ENCODE data around the gene SOS2.

The SOS2 gene

DNA sequence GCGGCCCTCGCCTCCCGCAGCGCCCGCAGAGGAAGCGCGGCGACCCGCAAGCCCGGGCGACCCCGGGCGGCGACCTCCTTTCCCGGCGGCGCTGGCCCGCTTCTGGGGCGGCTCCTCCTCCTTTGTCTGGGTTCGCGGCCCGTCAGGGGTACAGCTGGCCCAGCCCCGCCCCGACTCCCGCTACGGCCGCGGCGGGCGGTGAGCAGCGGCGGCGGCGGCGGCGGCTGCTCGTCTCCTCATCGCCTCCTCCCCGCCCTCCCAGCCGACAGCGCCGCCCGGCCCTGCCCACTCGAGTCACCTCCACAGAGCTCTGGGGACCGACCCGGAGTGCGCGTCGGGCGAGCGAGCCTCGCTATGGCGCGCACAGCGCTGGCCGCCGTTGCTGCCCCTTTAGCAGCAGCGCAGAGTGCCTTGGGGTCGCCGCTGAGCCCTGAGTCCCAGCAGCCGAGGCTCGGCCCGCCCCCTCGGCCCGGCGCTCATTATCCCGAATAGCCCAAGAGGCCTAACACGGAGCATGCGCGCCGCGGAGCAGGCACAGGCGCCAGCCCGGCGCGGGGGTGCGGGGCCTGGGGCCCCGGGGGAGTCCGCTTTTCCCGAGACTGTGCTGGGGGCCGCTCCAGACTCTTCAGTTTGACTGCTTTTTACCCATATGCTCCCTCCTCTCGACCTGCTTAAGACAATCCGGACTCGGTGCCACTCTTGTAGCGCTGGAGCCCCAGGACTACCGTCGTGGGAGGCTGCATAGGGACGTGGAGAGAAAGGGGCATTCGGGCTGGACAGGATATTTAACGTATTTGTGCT lies at the start of gene SOS2:
TSS of gene SOS2 (minus strand) at position 104 of the 801 bp plus-strand sequence. CDS start 295 bp downstream, outside the sequence.
- DNase-seq = peak; percentile 87

DNA sequence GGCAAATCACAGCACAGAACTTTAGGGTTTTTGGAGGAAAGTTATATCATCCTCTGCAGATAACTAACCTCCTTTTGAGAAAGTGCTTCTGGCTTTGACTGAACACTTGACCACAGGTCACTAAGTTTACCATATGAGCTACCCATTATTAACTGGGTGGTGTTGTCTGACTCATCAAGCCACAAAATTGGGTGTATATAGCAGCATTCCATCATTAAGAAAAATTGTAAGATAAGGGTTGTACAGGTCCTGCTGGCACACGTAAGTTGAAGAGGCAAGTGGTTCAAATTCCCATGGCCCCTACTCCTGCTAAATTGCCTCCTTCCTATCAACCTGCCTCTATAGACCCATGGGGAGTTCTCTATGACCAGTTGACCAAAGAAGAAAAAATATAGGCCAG lies 41.1 kb upstream of the SOS2 start:
- no peak for DNase-seq

DNA sequence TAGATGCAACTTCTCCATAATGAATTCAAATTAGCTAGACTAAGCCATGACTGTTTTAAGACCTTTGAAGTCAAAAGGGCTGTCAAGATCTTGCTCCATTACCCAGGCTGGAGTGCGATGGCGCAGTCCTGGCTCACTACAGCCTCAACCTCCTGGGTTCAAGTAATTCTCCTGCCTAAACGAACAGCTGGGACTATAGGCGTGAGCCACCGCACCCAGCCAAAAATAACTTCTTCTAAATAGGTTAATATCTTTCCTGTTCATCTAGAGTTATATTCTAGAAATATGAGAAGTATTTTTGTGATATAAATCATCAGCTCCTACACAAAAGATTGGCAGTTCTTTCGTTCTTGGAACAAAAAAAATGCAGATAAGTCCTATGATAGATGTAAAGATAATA lies 39.6 kb upstream of the SOS2 start:
- DNase-seq = no peak

DNA sequence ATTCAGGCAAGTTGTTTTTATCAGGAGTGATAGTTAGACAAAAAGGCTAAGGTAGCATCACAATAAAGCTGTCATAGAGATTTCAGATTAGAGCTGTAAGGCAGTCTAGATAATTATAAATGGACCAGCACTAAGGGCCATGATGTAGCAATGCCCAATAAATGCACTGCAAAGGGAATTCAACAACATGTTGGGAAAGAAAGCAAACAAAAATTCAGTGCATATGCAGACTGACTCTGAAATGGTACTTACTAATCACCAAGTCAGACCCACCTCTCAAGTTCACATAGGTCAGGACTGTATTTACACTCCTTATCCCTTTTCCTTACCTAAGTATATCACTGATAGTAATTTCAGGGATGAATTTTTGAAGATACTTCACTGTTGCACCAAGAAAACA lies 33.7 kb upstream of the SOS2 start:
- DNase-seq = no peak

DNA sequence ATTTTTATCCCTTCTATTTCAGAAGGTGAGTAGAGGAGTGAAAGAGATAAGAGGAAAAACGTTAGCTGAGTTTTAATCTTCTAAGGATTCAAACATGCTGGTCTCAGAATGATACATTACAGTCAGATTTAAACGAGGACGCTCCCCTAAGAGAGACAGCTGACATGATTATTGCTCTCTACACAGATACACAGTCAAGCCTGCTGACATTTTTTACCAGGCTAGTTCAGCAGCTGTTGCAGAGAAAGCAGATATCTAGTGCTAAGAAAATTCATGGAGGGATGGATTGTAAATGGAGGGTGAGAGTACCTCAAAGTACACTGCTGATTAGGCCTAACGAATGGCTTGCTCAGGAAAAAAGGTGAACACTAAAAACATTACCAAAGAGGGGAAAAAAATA lies 31.9 kb upstream of the SOS2 start:
- DNase-seq = no peak

DNA sequence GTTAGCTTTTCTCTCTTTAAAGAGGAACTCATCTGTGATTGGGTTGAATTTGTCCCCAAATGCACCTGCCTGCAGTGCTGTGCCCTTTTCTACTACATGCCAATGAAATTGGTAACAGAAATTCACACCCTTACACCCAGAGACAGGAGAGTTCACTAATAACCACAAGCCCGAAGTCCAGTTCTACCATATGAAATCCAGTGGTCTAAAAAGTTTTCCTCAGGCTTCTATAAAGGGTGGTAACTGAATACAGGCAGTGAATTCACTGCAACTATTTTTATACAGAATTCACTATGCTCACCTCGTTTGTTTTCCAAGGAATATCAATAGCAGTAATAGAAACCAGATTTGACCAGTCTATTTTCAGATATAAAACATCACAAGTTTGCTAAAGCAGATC lies 31.5 kb upstream of the SOS2 start:
- DNase-seq = no peak

DNA sequence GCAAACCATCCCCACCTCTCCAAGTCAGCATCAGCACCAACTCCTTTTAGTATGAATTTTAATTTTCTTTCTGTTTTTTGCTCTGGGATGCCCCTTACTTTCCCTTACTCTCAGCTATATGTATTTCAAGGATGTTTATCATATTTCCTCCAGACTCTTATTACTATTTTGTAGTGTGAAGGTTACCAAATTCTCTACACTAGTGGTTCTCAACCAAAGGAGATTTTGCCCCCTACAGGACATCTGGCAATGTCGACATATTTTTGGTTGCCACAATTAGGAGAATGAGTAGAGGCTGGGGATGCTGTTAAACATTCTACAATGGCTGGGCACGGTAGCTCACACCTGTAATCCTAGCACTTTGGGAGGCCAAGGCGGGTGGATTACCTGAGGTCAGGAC lies 29.1 kb upstream of the SOS2 start:
- peak; percentile 48 for DNase-seq

DNA sequence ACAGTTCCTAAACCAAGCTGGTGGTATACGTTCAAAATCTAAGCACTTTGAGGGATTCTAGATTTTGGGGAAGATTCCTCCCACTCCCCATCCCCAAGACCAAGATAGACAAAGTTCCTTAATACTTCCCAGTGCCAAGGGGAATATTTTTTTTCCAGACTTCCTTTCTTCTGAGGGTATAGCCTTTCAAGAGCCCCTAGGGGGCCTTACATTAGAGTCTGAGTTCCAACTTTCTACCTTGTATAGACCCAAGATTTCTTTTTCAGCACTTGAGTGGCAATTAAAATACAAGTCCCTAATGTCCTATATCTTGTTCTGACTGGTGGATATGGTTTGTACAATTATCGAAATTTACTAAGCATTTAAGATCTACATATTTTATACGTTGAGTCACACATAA lies 28.7 kb upstream of the SOS2 start:
- no peak for DNase-seq

DNA sequence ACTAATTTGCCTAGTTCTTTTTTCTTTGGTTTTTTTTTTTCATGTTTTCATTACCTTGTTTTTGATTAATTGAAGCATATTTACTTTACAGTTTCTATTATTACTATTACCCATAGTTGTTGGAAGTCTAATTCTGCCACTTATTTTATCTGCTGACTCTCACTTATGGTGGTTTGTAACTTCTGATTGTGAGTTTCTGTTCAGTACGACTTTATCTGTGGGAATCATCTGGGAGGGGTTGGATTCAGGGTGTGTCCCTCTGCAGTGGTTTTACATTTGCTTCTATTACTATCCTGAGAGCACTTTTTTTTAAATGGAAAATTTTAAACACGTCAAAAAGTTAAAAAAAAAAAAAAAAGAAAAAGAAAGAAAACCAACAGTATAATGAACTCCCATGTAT lies 26.4 kb upstream of the SOS2 start:
- no peak for DNase-seq

DNA sequence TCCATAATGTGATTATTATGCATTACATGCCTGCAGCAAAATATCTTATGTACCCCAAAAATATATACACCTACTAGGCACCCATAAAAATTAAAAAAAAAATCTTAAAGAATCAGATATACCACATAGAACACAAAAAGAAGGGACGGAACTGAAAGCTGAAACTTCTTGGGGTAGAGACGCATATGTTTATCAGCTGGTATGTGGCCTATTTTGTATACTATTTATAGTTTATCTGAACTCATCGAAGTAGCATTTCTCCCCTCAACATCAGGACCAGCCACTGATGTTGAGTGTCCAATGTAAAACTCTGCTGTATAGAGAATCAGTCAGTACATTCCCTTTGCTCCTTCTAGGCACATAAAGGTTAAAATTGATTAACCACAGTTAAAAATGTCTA lies 22.9 kb upstream of the SOS2 start:
- DNase-seq = no peak

DNA sequence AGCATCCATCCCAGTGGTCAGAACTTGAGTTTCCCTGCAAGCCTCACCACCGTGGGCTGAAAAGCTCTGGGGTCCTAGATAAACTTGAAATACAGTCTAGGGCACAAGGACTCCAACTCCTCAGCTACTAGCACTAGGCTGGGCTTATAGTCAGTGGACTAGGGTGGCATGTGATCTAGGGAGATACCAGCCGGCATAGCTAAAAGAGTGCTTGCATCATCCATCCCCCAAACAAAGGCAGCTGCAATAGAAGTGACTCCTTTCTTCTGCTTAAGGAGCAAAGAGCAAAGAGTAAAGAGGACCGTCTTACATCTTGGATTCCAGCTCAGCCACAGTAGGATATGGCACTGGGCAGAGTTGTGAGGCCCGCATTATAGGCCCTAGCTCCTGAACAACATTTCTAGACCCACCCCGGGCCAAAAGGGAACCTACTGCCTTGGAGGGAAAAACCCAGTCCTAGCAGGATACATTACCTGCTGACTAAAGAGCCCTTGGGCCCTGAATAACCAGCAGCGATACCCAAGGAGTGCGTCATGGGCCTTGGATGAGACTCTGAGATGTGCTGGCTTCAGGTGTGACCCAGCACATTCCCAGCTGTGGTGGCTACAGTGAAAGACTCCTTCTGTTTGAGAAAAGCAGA lies 17.9 kb upstream of the SOS2 start:
- no peak for DNase-seq

DNA sequence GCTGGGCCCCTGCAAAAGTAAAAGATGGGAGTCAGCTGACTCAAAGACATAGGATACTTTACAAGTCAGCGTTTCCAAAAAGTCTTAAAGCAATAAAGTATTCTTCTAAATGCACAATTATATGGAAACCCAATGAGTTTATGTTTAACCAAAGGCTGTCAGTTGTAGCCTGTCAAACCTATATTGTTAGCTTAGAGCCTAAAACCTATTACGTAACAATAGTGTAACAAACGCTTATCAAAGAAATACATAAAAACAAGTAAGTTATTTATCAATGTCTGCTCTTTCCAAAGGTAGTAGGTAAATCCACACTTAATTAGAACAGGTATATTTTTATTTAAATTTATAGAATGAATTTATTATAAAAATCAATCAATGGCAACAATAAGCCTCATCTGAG lies 15.9 kb upstream of the SOS2 start:
- DNase-seq = no peak

DNA sequence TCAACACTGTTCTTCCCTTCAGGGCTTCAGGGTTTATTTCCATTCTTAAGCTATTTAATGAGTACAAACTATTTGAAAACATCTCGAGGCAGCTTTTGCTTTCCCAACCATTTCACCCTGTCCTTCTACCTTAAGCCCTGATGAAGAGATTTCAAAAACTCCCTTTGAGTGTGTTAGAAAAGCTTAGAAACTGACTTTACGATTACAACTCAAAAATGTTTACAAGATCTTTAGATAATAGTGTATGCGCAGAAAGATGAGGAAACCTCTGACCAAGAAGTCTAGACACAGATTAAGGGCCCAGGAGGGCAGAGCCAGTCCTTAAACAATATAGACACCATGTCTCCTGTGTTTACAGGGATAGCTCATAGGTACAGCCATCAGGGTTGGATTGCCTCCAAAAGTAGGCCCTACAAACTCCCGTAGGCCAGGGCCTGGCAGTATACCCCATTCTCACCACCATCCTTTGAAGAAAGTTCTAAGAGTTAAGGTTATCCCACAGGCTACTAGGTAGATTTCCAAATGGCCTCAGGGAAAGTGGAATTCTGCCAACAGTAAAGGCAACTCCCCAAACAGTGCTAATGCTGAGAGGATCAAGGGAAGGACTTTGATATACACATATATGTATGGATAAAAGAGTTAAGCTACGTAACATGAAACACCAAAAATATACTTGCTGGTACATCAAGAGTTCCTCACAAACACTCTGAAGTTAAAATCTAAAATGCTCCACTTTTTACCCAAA lies 11.4 kb upstream of the SOS2 start:
- no peak for DNase-seq

DNA sequence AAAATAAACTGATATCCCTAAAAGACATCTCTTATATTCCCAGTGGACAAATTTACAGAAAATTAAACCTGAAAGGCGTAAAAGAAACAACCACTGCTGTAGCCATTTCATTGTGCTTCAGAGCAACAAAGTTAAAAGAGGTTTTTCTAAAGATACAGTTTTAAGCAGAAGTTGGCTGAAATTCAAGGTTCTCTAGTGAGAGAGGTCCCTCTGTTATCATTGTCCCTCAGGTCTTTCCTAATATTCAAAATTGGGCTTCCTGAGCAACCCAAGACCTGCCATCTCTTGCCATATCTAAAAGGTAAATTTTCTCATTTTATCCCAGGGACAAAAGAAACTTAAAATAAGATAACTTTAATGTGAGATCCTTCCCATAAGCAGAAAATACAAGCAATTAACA lies 10.7 kb upstream of the SOS2 start:
- DNase-seq = no peak

DNA sequence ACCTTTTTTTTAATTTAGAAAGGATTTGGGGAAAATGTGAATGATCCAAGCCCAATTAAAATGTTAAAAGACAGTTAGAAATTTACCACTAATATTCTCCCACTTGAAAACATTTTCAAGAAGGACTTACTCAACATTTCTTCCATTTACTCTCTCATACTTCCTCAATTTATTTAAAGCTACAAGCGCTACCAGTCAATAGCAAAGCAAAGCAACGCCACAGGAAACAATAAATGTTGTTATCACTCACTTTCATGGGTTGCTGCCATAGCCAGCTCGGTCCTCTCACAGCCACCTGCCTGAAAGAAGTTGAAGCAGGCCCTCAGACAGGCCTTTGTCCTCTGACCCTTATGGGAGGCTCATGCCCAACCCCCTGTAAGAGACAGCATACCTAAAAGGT lies 6.0 kb upstream of the SOS2 start:
- DNase-seq = peak; percentile 33

DNA sequence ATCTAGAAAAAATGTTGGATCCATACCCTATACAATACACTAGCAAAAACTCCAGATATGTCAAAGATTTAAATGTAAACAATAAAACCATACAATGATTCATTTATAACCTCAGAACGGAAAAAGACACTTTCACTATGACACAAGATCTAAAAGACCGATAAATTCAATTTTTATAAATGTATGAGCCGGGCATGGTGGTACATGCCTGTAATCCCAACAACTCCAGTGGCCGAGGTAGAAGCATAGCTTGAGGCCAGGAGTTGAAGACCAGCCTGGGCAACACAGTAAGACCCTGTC lies 2.5 kb upstream of the SOS2 start:
- DNase-seq = no peak

DNA sequence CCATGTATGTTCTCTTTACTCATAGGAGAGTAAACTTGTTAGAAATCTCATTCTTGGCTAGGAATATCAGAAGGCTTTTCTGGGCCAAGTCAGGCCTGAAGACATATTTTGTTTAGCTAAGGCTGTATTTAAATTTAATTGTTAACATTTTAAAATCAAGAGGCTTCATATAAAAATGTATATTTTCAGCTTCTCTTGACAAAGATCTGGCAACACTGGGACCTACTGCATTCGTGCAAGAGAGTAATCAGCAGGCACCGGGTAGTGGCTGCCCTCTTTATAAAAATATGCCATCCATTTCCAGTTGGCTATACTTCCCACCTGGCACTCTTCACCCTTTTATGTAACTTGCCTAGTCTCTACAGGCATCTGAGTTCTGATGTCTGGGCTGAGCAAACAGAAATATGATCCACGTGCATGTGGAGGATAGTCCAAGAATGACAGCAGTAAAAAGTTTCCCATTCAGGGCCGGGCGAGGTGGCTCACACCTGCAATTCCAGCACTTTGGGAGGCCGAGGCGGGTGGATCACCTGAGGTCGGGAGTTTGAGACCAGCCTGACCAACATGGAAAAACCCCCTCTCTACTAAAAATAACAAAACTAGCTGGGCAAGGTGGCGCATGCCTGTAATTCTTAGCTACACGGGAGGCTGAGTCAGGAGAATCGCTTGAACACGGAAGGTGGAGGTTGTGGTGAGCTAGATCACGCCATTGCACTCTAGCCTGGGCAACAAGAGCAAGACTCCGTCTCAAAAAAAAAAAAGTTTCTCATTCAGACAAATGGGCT lies 2.0 kb upstream of the SOS2 start:
- no peak for DNase-seq

DNA sequence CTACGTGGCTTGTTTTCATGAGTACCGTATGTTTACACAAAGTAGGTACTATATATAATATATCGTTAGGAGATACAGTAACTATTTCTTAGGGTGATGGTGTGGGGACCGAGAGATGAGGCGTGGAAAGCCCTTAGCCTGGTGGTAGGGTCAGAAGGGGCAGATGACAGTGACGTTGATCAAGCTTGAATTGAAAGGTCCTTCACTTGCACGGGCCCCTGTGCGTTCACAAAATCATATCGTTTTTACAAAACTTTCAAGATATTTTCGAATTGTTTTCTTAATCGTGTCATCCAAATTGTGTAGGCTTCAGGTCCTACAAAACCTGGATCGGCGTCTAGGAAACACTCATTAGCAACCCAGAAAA lies 881 bp upstream of the SOS2 start:
- peak; percentile 6 for DNase-seq

DNA sequence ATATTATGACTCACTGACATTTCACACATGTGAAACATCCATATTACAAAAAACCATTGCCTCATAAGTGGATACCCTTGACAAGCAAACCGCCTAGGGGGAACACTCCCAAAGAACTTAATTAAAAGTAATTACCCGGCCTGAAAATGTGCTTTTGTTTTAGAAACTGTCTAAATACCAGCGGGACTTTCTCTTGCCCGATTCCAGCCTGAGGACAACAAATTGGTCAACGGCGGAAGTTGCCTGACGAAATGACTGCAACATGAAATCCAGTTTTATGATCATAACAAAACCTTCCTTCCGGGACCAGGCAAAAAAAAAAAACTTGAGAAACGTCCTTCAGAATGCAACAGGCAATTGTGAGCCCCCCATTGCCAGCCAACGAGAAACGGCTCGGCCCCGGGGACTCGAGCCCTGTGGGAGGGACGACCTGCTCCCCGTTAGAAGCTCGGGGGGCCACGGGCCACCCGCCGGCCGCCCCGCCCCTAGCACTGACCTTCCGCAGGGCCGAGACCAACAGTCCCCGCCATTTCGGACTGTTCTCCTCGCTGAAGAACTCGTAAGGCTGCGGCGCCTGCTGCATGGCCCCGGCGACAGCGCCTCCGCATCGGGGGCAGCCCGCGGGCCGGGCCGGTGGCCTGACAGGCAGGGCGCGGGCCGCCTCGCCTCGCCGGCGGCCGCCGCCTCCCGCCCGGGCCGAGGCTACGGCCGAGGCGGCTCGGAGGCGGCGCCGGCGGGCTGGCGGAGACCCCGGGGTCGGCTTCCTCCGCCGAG lies 490 bp downstream of the SOS2 start:
- DNase-seq = peak; percentile 76

DNA sequence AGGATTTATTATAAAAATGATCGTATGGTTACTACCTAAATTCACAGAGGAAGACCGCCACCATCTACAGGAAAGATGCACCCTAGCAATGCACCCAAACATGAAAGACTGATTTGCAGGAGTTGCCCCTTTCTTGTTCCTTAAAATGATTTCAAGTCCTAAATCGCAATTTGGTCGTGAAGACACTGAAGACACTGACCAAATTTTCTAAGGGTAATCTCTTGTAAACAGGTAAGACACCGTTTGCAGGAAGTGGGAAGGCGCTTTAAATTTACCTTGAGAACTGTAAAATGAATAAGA lies 1.0 kb downstream of the SOS2 start:
- no peak for DNase-seq

DNA sequence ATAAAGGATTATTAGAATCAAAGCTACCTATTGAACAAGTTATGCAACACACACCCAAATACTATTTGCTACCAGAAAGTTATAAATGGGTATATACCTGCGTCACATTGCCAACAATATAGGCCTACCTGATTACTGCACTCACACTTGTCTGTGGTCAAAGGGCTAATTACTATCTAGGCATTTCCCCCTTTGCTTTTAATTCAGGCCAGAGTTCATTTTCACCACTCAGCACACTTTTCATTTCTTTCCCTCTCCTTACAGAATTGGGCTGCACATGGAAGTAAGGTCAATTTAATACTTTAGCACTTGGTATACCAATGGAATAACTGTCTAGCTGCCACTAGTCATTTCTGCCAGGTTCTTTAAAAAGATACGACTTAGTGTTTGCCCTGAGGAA lies 1.7 kb downstream of the SOS2 start:
- DNase-seq = no peak

DNA sequence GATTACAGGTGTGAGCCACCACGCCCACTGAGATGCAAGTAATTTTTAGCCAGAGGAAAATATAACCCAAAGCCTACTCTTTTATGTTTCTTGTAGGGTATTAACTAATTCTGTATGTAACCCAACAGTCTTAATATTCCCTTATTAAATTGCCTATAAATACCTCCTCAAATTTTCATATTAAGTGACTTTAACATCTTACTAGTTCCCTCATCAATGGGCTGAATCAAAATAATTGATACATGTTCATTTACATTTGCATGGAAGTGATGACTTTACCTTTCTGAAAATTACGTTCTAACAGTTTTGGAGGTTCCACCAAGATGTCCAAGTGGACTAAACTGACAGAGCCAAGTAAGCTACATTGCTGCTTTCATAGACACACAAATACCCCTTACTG lies 3.1 kb downstream of the SOS2 start:
- no peak for DNase-seq

DNA sequence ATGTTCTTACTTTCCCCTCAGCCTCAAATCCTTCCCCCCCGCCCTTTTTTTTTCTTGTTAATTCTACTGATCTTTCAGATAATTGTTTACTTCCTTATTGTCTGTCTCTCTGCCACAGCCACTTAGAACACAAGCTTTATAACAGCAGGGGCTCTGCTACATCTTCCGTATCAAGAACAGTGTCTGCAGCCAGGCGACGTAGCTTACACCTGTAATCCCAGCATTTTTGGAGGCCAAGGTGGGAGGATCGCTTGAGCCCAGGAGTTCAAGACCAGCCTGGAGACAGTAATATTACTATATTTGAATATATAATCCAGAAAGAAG lies 5.4 kb downstream of the SOS2 start:
- peak; percentile 4 for DNase-seq

All from suppressor macrophage treated with lipopolysaccharide for 4 hours (primary cell).